Lower leg skin (tissue), 3 donors: ENCODE measurements around the gene MET.

Experiments
- CTCF ChIP-seq, 3 donors: fragments of 450-650 bp; IDR thresholded peaks; one replicate each; pipeline ENCODE4 v1.5.1; 2016; ENCODE audit warnings: antibody characterized with exemption in 3 of 3, mild to moderate bottlenecking in 3 of 3, moderate library complexity in 2 of 3
- POLR2A ChIP-seq, 2 donors: fragments of 450-650 bp; IDR thresholded peaks; one replicate each; pipeline ENCODE4 v1.6.1; 2016 to 2017; ENCODE audit warnings: antibody characterized with exemption in 2 of 2, mild to moderate bottlenecking in 1 of 2, moderate library complexity in 1 of 2

GRCh38 chr7:116631676-116632075 lies 40.3 kb upstream of the MET start:
- TF ChIP-seq CTCF (IDR thresholded peaks at IDR 0.05) = no peak
- TF ChIP-seq POLR2A (IDR thresholded peaks at IDR 0.05) = no peak
